GOT3 (cell line): Measurements from ENCODE around the gene ACTRT2.

Experiments used
- DNase-seq: peaks from one replicate; lab custom pipeline; 2025; ENCODE audit warnings: mixed read lengths; lab: John Stamatoyannopoulos, UW

The ACTRT2 gene

DNA sequence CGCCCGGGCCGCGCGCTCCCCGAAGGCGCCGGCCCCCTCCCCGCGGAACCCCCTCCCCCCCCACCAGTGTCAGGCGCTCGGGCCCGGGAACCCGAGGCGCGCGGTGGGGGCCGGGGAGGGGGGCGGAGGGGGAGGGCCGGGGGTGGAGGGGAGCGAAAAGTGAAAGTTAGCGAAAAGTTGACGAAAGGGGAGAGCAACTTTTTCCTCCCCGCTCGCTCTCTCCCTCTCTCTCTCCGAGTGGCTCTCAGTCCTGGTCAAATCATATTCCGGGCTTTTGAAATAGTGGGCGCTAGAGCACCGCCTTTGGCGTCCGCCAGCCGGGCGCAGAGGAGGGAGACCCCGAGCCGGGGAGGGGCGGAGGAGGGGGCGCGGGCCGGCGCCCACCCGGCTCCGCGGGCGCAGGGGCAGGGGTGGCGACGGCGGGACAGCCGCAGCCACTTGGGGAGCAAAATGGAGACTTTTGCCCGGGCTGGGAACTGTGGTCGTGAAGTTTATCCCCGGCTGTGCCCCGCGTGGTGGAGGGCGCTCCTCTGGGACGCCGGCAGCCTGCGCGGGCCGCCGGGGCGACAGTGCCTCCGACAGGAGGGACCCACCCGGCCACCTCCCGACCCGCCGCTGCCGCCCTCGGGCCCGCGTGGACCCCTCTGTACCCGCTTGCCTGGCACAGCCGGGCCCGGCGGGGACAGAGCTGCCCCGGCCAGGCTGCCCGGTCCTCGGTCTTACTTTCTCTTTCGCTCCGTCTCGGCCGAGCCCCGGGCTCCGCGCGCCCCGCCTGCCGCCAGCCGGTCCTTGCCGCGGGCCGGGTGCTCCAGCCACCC lies 48.4 kb downstream of the ACTRT2 start:
- no peak for DNase-seq

GRCh38 chr1:3070309-3070643 lies 49.0 kb downstream of the ACTRT2 start:
- no peak for DNase-seq

DNA sequence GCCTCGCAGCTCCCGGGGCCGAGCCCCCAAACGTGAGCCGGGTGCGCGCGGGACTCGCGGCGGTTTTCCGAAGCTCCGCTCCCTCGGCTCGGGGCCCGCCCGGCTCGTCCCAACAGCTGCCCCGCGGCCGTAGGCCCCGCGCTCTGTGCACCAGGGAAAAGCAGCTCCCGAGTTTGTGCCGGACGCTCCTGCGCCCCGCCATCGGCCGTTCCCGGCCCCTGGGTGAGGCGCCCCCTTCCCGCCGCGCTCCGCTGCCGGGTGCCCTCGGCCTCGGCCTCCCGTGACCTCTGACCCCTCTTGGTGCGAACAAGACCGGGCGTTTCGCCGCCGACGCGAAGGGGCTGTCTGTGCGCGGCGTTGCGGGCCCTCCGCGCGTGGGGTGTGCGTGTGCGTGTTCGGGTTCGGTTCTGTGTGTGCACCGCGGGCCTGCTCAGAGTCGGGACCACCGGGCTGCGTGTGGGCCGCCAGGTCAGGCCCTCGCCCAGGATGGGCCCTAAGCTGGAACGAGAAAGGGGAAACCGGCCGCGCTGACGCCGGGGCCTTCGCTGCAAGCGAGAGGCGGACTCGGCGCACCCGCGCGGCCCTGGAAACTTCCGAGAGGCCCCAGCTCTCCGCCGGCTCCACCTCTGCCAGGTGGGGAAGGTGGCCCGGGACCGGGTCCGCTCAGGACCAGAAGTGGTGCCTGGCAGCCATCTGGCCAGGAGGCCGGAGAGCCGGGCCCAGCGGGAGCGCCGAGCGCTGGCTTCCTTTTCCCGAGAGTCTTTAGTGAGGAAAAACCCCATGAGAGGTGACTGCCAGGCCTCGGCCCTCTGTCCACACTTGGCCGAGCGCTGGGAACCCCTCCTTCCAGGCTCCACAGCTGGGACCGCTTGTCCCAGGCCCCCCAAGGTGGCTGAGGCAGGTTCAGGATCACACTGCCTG lies 49.6 kb downstream of the ACTRT2 start:
- no peak for DNase-seq

DNA sequence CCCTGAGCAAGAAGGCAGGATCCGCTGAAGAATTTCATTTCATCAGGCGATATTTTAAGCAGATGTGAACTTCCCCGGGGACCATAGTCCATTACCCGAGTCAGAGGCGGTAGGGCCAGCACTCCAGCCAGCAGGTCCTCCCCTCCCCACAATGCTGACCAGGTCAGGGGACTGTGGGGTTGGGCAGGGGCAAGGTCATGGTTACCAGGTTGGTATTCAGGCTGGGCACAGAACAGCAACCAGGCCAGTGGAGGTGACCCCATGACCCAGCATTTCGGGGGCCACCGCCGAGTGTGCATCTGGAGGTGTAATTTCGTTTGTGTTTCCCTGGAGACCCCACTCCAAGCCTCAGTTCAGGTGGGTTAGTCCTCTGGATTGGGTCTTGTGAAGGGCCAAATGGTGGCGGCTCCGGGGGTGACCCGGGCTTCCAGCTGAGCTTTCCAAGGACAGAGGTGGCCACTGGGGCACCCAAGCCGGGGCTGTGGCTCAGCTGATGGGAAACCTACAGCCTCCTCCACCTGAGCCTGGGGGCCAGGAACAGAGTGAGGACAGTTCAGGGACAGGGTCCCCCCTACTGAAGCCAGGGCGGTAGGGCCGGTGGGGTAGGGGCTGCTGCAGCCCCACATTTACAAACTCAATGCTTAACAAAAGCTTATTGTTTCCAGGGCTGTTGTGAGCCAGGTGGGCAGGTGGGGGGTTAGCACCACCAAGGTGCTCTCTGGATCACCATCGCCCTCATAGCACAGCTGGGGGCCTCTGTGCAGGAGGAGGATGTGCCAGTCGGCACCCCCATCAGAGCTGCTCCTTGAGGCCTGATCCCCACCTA lies 50.5 kb downstream of the ACTRT2 start:
- no peak for DNase-seq
